Measurements from ENCODE around the gene RPTOR. TPM values are rescaled to one million over a fixed set of nuclear protein-coding genes. Genes with fewer than 3 reads are reported as not detected.
A peak's percentile ranks its signal among the peaks of the same experiment; 100 is the strongest.

Gene RPTOR
- polyA plus RNA-seq, 1 donor from 2014 or later = 8.0 TPM

DNA sequence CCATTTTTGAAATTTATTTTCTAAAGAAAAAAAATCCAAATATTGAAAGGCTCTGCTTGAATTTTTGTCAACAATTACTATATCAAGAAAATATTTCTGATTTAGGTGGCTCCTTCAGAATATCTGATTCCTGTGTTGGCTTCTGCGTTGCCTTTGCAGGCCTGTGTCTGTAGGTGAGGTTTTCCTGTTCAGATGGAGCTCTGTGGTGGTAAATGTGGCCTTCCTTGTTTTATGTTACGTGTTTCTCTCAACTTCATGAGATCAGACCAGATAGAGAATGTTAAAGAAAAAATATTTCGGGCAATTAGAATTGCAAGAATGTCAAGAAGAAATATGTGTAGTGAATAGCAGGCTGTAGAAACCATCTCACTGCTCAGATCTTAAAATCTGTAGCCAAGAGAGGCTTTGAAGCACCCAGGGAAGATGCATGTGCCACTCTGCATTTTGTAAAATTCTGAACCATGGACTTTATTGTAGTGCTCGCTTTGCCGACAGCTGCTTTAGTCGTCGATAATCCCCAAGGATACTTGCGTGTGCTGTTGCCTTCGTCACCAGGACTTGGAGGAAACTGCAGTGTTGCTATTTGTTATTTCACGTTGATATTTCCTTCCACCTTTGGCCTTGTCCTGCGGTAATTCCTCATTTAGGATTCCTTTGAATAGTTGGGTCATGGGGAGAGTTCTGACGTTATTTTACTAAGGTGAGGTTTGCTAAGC, 69.9 kb downstream of the RPTOR start:
- H3K4me2 ChIP-seq (ENCODE audit: low read length) = no peak overlapping the region
- H2AFZ ChIP-seq (ENCODE audit: low read depth, low read length) = no peak overlapping the region
- H3K9me2 ChIP-seq (ENCODE audit: insufficient read depth, low read length) = no peaks in the 10 kb centered on the region
- H3K27ac ChIP-seq (ENCODE audit: low read length) = no peak overlapping the region
- H4K20me1 ChIP-seq (ENCODE audit: insufficient read depth) = no peaks in the 10 kb centered on the region
- H3K27me3 ChIP-seq (ENCODE audit: insufficient read depth, low read depth, low read length) = no peaks in the 10 kb centered on the region
- H3K79me2 ChIP-seq (replicated peaks; ENCODE audit: insufficient read depth, low read length) = no peaks in the 10 kb centered on the region
- no peaks in the 10 kb centered on the region for H3F3A ChIP-seq (ENCODE audit: insufficient read depth, low read length, poor library complexity, severe bottlenecking)
- no peaks in the 10 kb centered on the region for H3K9me3 ChIP-seq (ENCODE audit: low read length)
- H3K4me3 ChIP-seq (ENCODE audit: low read length) = no peak overlapping the region
- TF ChIP-seq EZH2 (IDR thresholded peaks at IDR 0.05; ENCODE audit: borderline replicate concordance, insufficient read depth, low read length, poor library complexity, severe bottlenecking) (no peak), SMC3 (conservative IDR thresholded peaks at IDR 0.05; ENCODE audit: poor library complexity) (no peak), EP300 (conservative IDR thresholded peaks at IDR 0.05; ENCODE audit: poor library complexity, severe bottlenecking) (no peak), POLR2AphosphoS5 (IDR thresholded peaks at IDR 0.05) (no peak), RAD21 (conservative IDR thresholded peaks at IDR 0.05) (no peak), MXI1 (conservative IDR thresholded peaks at IDR 0.05; ENCODE audit: poor library complexity, severe bottlenecking) (no peak), TAF1 (IDR thresholded peaks at IDR 0.05; ENCODE audit: low read depth) (no peak)
- TF ChIP-seq, protein P1, sequence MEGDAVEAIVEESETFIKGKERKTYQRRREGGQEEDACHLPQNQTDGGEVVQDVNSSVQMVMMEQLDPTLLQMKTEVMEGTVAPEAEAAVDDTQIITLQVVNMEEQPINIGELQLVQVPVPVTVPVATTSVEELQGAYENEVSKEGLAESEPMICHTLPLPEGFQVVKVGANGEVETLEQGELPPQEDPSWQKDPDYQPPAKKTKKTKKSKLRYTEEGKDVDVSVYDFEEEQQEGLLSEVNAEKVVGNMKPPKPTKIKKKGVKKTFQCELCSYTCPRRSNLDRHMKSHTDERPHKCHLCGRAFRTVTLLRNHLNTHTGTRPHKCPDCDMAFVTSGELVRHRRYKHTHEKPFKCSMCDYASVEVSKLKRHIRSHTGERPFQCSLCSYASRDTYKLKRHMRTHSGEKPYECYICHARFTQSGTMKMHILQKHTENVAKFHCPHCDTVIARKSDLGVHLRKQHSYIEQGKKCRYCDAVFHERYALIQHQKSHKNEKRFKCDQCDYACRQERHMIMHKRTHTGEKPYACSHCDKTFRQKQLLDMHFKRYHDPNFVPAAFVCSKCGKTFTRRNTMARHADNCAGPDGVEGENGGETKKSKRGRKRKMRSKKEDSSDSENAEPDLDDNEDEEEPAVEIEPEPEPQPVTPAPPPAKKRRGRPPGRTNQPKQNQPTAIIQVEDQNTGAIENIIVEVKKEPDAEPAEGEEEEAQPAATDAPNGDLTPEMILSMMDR (IDR thresholded peaks at IDR 0.05; ENCODE audit: poor library complexity, severe bottlenecking) = no peak
- TF ChIP-seq, protein P2, sequence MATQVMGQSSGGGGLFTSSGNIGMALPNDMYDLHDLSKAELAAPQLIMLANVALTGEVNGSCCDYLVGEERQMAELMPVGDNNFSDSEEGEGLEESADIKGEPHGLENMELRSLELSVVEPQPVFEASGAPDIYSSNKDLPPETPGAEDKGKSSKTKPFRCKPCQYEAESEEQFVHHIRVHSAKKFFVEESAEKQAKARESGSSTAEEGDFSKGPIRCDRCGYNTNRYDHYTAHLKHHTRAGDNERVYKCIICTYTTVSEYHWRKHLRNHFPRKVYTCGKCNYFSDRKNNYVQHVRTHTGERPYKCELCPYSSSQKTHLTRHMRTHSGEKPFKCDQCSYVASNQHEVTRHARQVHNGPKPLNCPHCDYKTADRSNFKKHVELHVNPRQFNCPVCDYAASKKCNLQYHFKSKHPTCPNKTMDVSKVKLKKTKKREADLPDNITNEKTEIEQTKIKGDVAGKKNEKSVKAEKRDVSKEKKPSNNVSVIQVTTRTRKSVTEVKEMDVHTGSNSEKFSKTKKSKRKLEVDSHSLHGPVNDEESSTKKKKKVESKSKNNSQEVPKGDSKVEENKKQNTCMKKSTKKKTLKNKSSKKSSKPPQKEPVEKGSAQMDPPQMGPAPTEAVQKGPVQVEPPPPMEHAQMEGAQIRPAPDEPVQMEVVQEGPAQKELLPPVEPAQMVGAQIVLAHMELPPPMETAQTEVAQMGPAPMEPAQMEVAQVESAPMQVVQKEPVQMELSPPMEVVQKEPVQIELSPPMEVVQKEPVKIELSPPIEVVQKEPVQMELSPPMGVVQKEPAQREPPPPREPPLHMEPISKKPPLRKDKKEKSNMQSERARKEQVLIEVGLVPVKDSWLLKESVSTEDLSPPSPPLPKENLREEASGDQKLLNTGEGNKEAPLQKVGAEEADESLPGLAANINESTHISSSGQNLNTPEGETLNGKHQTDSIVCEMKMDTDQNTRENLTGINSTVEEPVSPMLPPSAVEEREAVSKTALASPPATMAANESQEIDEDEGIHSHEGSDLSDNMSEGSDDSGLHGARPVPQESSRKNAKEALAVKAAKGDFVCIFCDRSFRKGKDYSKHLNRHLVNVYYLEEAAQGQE (IDR thresholded peaks at IDR 0.05; ENCODE audit: borderline replicate concordance) = no peak
- H3K36me3 ChIP-seq (ENCODE audit: insufficient read depth, low read length) = no peaks in the 10 kb centered on the region
- no peak overlapping the region for H3K9ac ChIP-seq (ENCODE audit: low read length)

GRCh38 chr17:80615376-80615775, 70.7 kb downstream of the RPTOR start:
- H4K20me1 ChIP-seq (ENCODE audit: insufficient read depth) = no peaks in the 10 kb centered on the region

More at GRCh38 chr17:80615376-80615775, 70.7 kb downstream of the RPTOR start:
- Histone ChIP-seq H3K9me2 (ENCODE audit: insufficient read depth, low read length) (no peaks in the 10 kb centered on the region), H3K4me2 (ENCODE audit: low read length) (no peak overlapping the region), H3K9ac (ENCODE audit: low read length) (no peak overlapping the region), H3K9me3 (ENCODE audit: low read length) (no peaks in the 10 kb centered on the region), H3K4me3 (ENCODE audit: low read length) (no peak overlapping the region), H3F3A (ENCODE audit: insufficient read depth, low read length, poor library complexity, severe bottlenecking) (no peaks in the 10 kb centered on the region), H2AFZ (ENCODE audit: low read depth, low read length) (no peak overlapping the region), H3K27me3 (ENCODE audit: insufficient read depth, low read depth, low read length) (no peaks in the 10 kb centered on the region), H3K27ac (ENCODE audit: low read length) (peak overlapping the region; percentile 39), H3K36me3 (ENCODE audit: insufficient read depth, low read length) (no peaks in the 10 kb centered on the region), H3K79me2 (replicated peaks; ENCODE audit: insufficient read depth, low read length) (no peaks in the 10 kb centered on the region)
- TF ChIP-seq, protein P1 (IDR thresholded peaks at IDR 0.05; ENCODE audit: poor library complexity, severe bottlenecking) = no peak
- TF ChIP-seq TAF1 (IDR thresholded peaks at IDR 0.05; ENCODE audit: low read depth) (no peak), RAD21 (conservative IDR thresholded peaks at IDR 0.05) (no peak), SMC3 (conservative IDR thresholded peaks at IDR 0.05; ENCODE audit: poor library complexity) (no peak), MXI1 (conservative IDR thresholded peaks at IDR 0.05; ENCODE audit: poor library complexity, severe bottlenecking) (no peak), POLR2AphosphoS5 (IDR thresholded peaks at IDR 0.05) (no peak), EP300 (conservative IDR thresholded peaks at IDR 0.05; ENCODE audit: poor library complexity, severe bottlenecking) (no peak), EZH2 (IDR thresholded peaks at IDR 0.05; ENCODE audit: borderline replicate concordance, insufficient read depth, low read length, poor library complexity, severe bottlenecking) (no peak)
- TF ChIP-seq, protein P2 (IDR thresholded peaks at IDR 0.05; ENCODE audit: borderline replicate concordance) = no peak
